Gastrocnemius medialis (tissue), 4 donors: ENCODE data around the gene CIBAR2. TPM values are rescaled to one million over a fixed set of nuclear protein-coding genes. Genes with fewer than 3 reads are reported as not detected.

Source experiments
- ATAC-seq, 2 donors: fragments of 150-250 bp; one replicate each; pipeline ENCODE4 v1.9.1; 2016
- DNase-seq, 2 donors: peaks; one replicate each; pipeline ENCODE4 v3.0.0-alpha.2; 2019
- H3K27ac ChIP-seq, 4 donors: fragments of 200-600 bp; sonication (generic); 1 replicate in 1 of 4; 2 replicates in 3 of 4; pipeline ENCODE4 v1.5.1; 2016 to 2018; ENCODE audit warnings: mild to moderate bottlenecking in 2 of 4, moderate library complexity in 1 of 4
- H3K27me3 ChIP-seq, 3 donors: fragments of 200-600 bp; sonication (generic) in 2 of 3; 1 replicate in 1 of 3; 2 replicates in 2 of 3; pipeline versions ENCODE4 v1.5.1 to v1.6.0; 2016 to 2019; ENCODE audit warnings: mild to moderate bottlenecking in 1 of 3, moderate library complexity in 1 of 3
- H3K36me3 ChIP-seq, 2 donors: fragments of 200-600 bp; sonication (generic) in 1 of 2; one replicate each; pipeline ENCODE4 v1.5.1; 2017 to 2018
- H3K4me1 ChIP-seq, 2 donors: fragments of 200-600 bp; sonication (generic) in 1 of 2; one replicate each; pipeline ENCODE4 v1.5.1; 2016 to 2017; ENCODE audit warnings: mild to moderate bottlenecking in 2 of 2
- H3K4me3 ChIP-seq, 4 donors: fragments of 200-600 bp; sonication (generic) in 3 of 4; 1 replicate in 1 of 4; 2 replicates in 3 of 4; pipeline ENCODE4 v1.5.1; 2016 to 2019; ENCODE audit warnings: mild to moderate bottlenecking in 2 of 4
- H3K9me3 ChIP-seq, 3 donors: fragments of 200-600 bp; sonication (generic) in 2 of 3; 1 replicate in 1 of 3; 2 replicates in 2 of 3; pipeline ENCODE4 v1.5.1; 2016 to 2019
- CTCF ChIP-seq, 5 experiments: fragments of 450-650 bp in 3 of 5; fragments of 200-600 bp in 2 of 5; sonication (generic) in 2 of 5; IDR thresholded peaks in 4 of 5; conservative IDR thresholded peaks in 1 of 5; 1 replicate in 4 of 5; 2 replicates in 1 of 5; pipeline ENCODE4 v1.5.1; 2016 to 2019; ENCODE audit warnings: antibody characterized with exemption in 5 of 5, mild to moderate bottlenecking in 3 of 5, moderate library complexity in 3 of 5
- POLR2A ChIP-seq, 2 donors: fragments of 450-650 bp; IDR thresholded peaks; one replicate each; pipeline ENCODE4 v1.6.1; 2017; ENCODE audit warnings: antibody characterized with exemption in 2 of 2, mild to moderate bottlenecking in 2 of 2, moderate library complexity in 2 of 2
- in situ Hi-C, 4 donors: fragments of 200-750 bp; cut with MboI; loops; one replicate each; pipeline versions ENCODE4 v1.15.0 to v1.8.0; 2017; ENCODE audit warnings: low sequenced_read_pairs in 4 of 4
- intact Hi-C: fragments of 100-400 bp; cut with DNase I; formaldehyde crosslinking; loops from one replicate; pipeline ENCODE4 v1.15.1; 2023; ENCODE audit warnings: low total_unique reads
- total RNA-seq, 4 donors: library from RNA; depleted of rRNA; stranded (reverse); fragments of >200 nt; gene quantifications; one replicate each; pipeline versions ENCODE4 v1.1.0 to v1.2.3, GENCODE V29; 2016

The CIBAR2 gene
- total RNA-seq, 4 donors from 2014 or later: not detected

GRCh38 chr16:85149776-85150175 lies 37.5 kb upstream of the CIBAR2 start:
- peak; percentile 48 to 58 for ATAC-seq
- H3K27ac ChIP-seq: peak overlapping the region; percentile 88 to 99 (median 94)

GRCh38 chr16:85148931-85149330 lies 36.7 kb upstream of the CIBAR2 start:
- peak overlapping the region; percentile 88 to 99 (median 94) for H3K27ac ChIP-seq
- intact Hi-C loops: loop anchor here (1.0 kb wide), 1 partner anchor 23 kb away; no protein-coding TSS in a partner anchor
- DNase-seq: peak; percentile 61 to 65
- ATAC-seq: peak in 1 of 2 donors; percentile 18
- no peaks in the 10 kb centered on the region for H3K27me3 ChIP-seq
- no peaks in the 10 kb centered on the region for H3K36me3 ChIP-seq
- TF ChIP-seq POLR2A (IDR thresholded peaks at IDR 0.05): no peak
- no peak for TF ChIP-seq CTCF (IDR thresholded peaks at IDR 0.05 in 4 of 5, conservative IDR thresholded peaks at IDR 0.05 in 1 of 5)
- in situ Hi-C loops: no loop called here
- H3K9me3 ChIP-seq: no peaks in the 10 kb centered on the region
- no peak overlapping the region for H3K4me3 ChIP-seq
- H3K4me1 ChIP-seq: peaks cover 72 to 76% of the 10 kb centered on the region in 2 donors

More at GRCh38 chr16:85149776-85150175, 37.5 kb upstream of the CIBAR2 start:
- no peak overlapping the region for H3K4me3 ChIP-seq
- peaks cover 78 to 82% of the 10 kb centered on the region in 2 donors for H3K4me1 ChIP-seq
- no peaks in the 10 kb centered on the region for H3K27me3 ChIP-seq
- TF ChIP-seq POLR2A (IDR thresholded peaks at IDR 0.05) (peak; percentile 65 to 78), CTCF (IDR thresholded peaks at IDR 0.05 in 4 of 5, conservative IDR thresholded peaks at IDR 0.05 in 1 of 5) (no peak)
- H3K36me3 ChIP-seq: no peaks in the 10 kb centered on the region
- no peaks in the 10 kb centered on the region for H3K9me3 ChIP-seq
- DNase-seq: peak; percentile 94 to 95
- intact Hi-C loops: loop anchor here (1.0 kb wide), 1 partner anchor 23 kb away; no protein-coding TSS in a partner anchor
- in situ Hi-C loops: no loop called here

GRCh38 chr16:85146922-85147651 lies 34.8 kb upstream of the CIBAR2 start:
- no peak overlapping the region for H3K4me3 ChIP-seq
- H3K36me3 ChIP-seq: no peaks in the 10 kb centered on the region
- H3K27ac ChIP-seq: peak overlapping the region; percentile 70 to 99 (median 76)
- in situ Hi-C loops (no loop called here), intact Hi-C loops (no loop called here)
- H3K4me1 ChIP-seq: peaks cover 62 to 63% of the 10 kb centered on the region in 2 donors
- no peak for ATAC-seq
- no peaks in the 10 kb centered on the region for H3K9me3 ChIP-seq
- no peak for TF ChIP-seq POLR2A (IDR thresholded peaks at IDR 0.05)
- TF ChIP-seq CTCF (IDR thresholded peaks at IDR 0.05 in 4 of 5, conservative IDR thresholded peaks at IDR 0.05 in 1 of 5): no peak
- no peak for DNase-seq
- no peaks in the 10 kb centered on the region for H3K27me3 ChIP-seq

- intact Hi-C loops: no loop called here
Observed at GRCh38 chr16:85146532-85146797, 34.2 kb upstream of the CIBAR2 start.

More at GRCh38 chr16:85146532-85146797, 34.2 kb upstream of the CIBAR2 start:
- Histone ChIP-seq H3K4me3 (no peak overlapping the region), H3K27ac (peak overlapping the region; percentile 70 to 99 (median 76)), H3K27me3 (no peaks in the 10 kb centered on the region), H3K36me3 (no peaks in the 10 kb centered on the region), H3K9me3 (no peaks in the 10 kb centered on the region), H3K4me1 (peaks cover 56 to 57% of the 10 kb centered on the region in 2 donors)
- no peak for ATAC-seq
- no peak for DNase-seq
- in situ Hi-C loops: no loop called here
- TF ChIP-seq CTCF (IDR thresholded peaks at IDR 0.05 in 4 of 5, conservative IDR thresholded peaks at IDR 0.05 in 1 of 5) (no peak), POLR2A (IDR thresholded peaks at IDR 0.05) (no peak)
